Measurements from ENCODE around the gene DENND4A. TPM values are rescaled to one million over a fixed set of nuclear protein-coding genes. Genes with fewer than 3 reads are reported as not detected.

The DENND4A gene
- total and polyA plus RNA-seq, 9 donors: 10.2 to 63.9 (median 50.2) TPM

GRCh38 chr15:65837301-65838294 lies 45.5 kb upstream of the DENND4A start:
- Histone ChIP-seq H3K36me3 (no peaks in the 10 kb centered on the region), H3K4me1 (ENCODE audit: insufficient read depth) (peaks cover 10% of the 10 kb centered on the region), H3K27ac (no peak overlapping the region), H3K9me3 (no peaks in the 10 kb centered on the region), H3K4me3 (no peak overlapping the region), H3K27me3 (no peaks in the 10 kb centered on the region)
- intact Hi-C loops (cut with DNase I): no loop called here
- whole genome bisulfite sequencing, 3 donors: 64 to 67% (median 67%) methylated on average over 6 of the region's 6 CpGs
- DNase-seq: no peak
- TF ChIP-seq EP300 (IDR thresholded peaks at IDR 0.05) (no peak), CTCF (IDR thresholded peaks at IDR 0.05) (no peak), POLR2A (IDR thresholded peaks at IDR 0.05) (no peak)

GRCh38 chr15:65836665-65837064 lies 44.6 kb upstream of the DENND4A start:
- intact Hi-C loops (cut with DNase I): no loop called here
- DNase-seq: no peak
- Histone ChIP-seq H3K9me3 (no peaks in the 10 kb centered on the region), H3K27ac (no peak overlapping the region), H3K27me3 (no peaks in the 10 kb centered on the region), H3K4me1 (ENCODE audit: insufficient read depth) (peaks cover 10% of the 10 kb centered on the region), H3K36me3 (no peaks in the 10 kb centered on the region), H3K4me3 (no peak overlapping the region)
- WGBS, 3 donors: 87 to 98% (median 91%) methylated on average over 4 of the region's 4 CpGs
- TF ChIP-seq CTCF (IDR thresholded peaks at IDR 0.05) (no peak), POLR2A (IDR thresholded peaks at IDR 0.05) (no peak), EP300 (IDR thresholded peaks at IDR 0.05) (no peak)

- no peak overlapping the region for H3K4me3 ChIP-seq
- intact Hi-C loops (cut with DNase I): no loop called here
- no peaks in the 10 kb centered on the region for H3K36me3 ChIP-seq
- H3K27me3 ChIP-seq: no peaks in the 10 kb centered on the region
- DNase-seq: no peak
- H3K9me3 ChIP-seq: no peaks in the 10 kb centered on the region
- H3K4me1 ChIP-seq (ENCODE audit: insufficient read depth): peaks cover 10% of the 10 kb centered on the region
- 18 to 28% (median 20%) methylated on average over 4 of the region's 4 CpGs for WGBS, 3 donors
- no peak overlapping the region for H3K27ac ChIP-seq
- TF ChIP-seq EP300 (IDR thresholded peaks at IDR 0.05) (no peak), CTCF (IDR thresholded peaks at IDR 0.05) (no peak), POLR2A (IDR thresholded peaks at IDR 0.05) (no peak)
These were observed 43.4 kb upstream of the DENND4A start for GRCh38 chr15:65835447-65835846.

- no peak for DNase-seq
- WGBS, 3 donors: 94 to 95% (median 95%) methylated on average over 8 of the region's 8 CpGs
- TF ChIP-seq EP300 (IDR thresholded peaks at IDR 0.05) (no peak), POLR2A (IDR thresholded peaks at IDR 0.05) (no peak), CTCF (IDR thresholded peaks at IDR 0.05) (no peak)
- Histone ChIP-seq H3K9me3 (no peaks in the 10 kb centered on the region), H3K4me3 (no peak overlapping the region), H3K27me3 (no peaks in the 10 kb centered on the region), H3K36me3 (no peaks in the 10 kb centered on the region), H3K4me1 (ENCODE audit: insufficient read depth) (peaks cover 10% of the 10 kb centered on the region), H3K27ac (no peak overlapping the region)
- intact Hi-C loops (cut with DNase I): loop anchor here in 3 of 4 donors (5.0 kb wide), 2 partner anchors 42 to 458 kb away; partner anchors contain the start of genes DENND4A (in 2 of the 3) and DIS3L (in 1 of the 3)
These were observed 42.6 kb upstream of the DENND4A start for GRCh38 chr15:65834603-65835282.
